ENCODE results near the gene MMADHC. TPM values are rescaled to one million over a fixed set of nuclear protein-coding genes. Genes with fewer than 3 reads are reported as not detected.
A peak's percentile ranks its signal among the peaks of the same experiment; 100 is the strongest.

The MMADHC gene
- total and polyA plus RNA-seq, 2 of the 13 experiments (the other 11 are each of a cell fraction or from before 2014, with no cell fraction given): 90.2 to 210 TPM

- TF ChIP-seq HOXA9 (CRISPR knock-in tag; IDR thresholded peaks at IDR 0.05; ENCODE audit: borderline replicate concordance) (no peak), RORA (CRISPR knock-in tag; IDR thresholded peaks at IDR 0.05) (no peak), KLF9 (CRISPR knock-in tag; IDR thresholded peaks at IDR 0.05; ENCODE audit: low read depth) (no peak), TBX2 (CRISPR knock-in tag; IDR thresholded peaks at IDR 0.05; ENCODE audit: borderline replicate concordance) (peak; percentile 9; the same call in 1 of the 2 replicates), HMG20B (CRISPR knock-in tag; conservative IDR thresholded peaks at IDR 0.05) (no peak), BCLAF1 (IDR thresholded peaks at IDR 0.05) (no peak), GATA4 (IDR thresholded peaks at IDR 0.05; ENCODE audit: borderline replicate concordance, low read depth) (no peak), ZFP41 (CRISPR knock-in tag; IDR thresholded peaks at IDR 0.05; ENCODE audit: borderline replicate concordance) (no peak), ATRX (CRISPR knock-in tag; IDR thresholded peaks at IDR 0.05; ENCODE audit: borderline replicate concordance) (no peak), SRSF1 (optimal IDR thresholded peaks at IDR 0.05; ENCODE audit: low read depth, low read length) (no peak), NBN (conservative IDR thresholded peaks at IDR 0.05) (no peak), HOXA7 (CRISPR knock-in tag; IDR thresholded peaks at IDR 0.05) (no peak), ZNF883 (CRISPR knock-in tag; IDR thresholded peaks at IDR 0.05; ENCODE audit: not compliant biosample characterization) (no peak)
Measured at GRCh38 chr2:149587950-149588487, 444 bp upstream of the MMADHC start (continued).

All from HepG2 (cell line).